GM13977 (cell line): ENCODE data around the gene ESF1.
A peak's percentile ranks its signal among the peaks of the same experiment; 100 is the strongest.

Source experiments
- DNase-seq: peaks from one replicate; pipeline ENCODE4 v3.0.0; 2012; ENCODE audit warnings: low spot score
- CTCF ChIP-seq: IDR thresholded peaks from 2 replicates; pipeline ENCODE4 v1.5.1; 2012; ENCODE audit warnings: mild to moderate bottlenecking, control low read depth; ENCODE audit not compliant: insufficient read depth; ENCODE audit errors: extremely low read depth, missing control alignments
- in situ Hi-C: fragments of 300-500 bp; cut with MboI; formaldehyde crosslinking; loops from one replicate; pipeline ENCODE4 v1.12.0; 2022; ENCODE audit warnings: low sequenced_read_pairs, low pct_unique_long_range_greater_than_20kb, mixed read lengths, inconsistent platforms; ENCODE audit not compliant: unreplicated experiment

The ESF1 gene

GRCh38 chr20:13735826-13736225 is 48.9 kb downstream of the ESF1 start:
- TF ChIP-seq CTCF, result no peak
- in situ Hi-C loops, result no loop called here
- DNase-seq, result no peak

- in situ Hi-C loops, result no loop called here
- no peak for DNase-seq
- TF ChIP-seq CTCF, result no peak
Observed at GRCh38 chr20:13723011-13723410, 61.7 kb downstream of the ESF1 start.

- DNase-seq, result peak; percentile 13
- in situ Hi-C loops, result no loop called here
- no peak for TF ChIP-seq CTCF
Observed at GRCh38 chr20:13718171-13718570, 66.5 kb downstream of the ESF1 start.

- DNase-seq, result peak; percentile 66
- in situ Hi-C loops, result no loop called here
- no peak for TF ChIP-seq CTCF
Observed at GRCh38 chr20:13717631-13718044, 67.1 kb downstream of the ESF1 start.

GRCh38 chr20:13715171-13715570 is 69.5 kb downstream of the ESF1 start:
- in situ Hi-C loops, result no loop called here
- DNase-seq, result no peak
- TF ChIP-seq CTCF, result no peak

- in situ Hi-C loops, result no loop called here
Observed at GRCh38 chr20:13708234-13708633, 76.5 kb downstream of the ESF1 start.

More at GRCh38 chr20:13708234-13708633, 76.5 kb downstream of the ESF1 start:
- no peak for TF ChIP-seq CTCF
- DNase-seq, result no peak
